Ishikawa (cell line): ENCODE measurements around the gene SRRM2.

Source experiments
- CEBPB ChIP-seq: IDR thresholded peaks from 2 replicates; pipeline ENCODE4 v1.6.1; 2012
- CREB1 ChIP-seq: IDR thresholded peaks from 2 replicates; pipeline ENCODE4 v1.6.1; 2012; ENCODE audit warnings: low read depth
- EP300 ChIP-seq: IDR thresholded peaks from 2 replicates; pipeline ENCODE4 v1.6.1; 2012; ENCODE audit warnings: borderline replicate concordance
- FOXM1 ChIP-seq: IDR thresholded peaks from 2 replicates; pipeline ENCODE4 v1.6.1; 2012; ENCODE audit warnings: low read depth, borderline replicate concordance
- MAX ChIP-seq: IDR thresholded peaks from 2 replicates; pipeline ENCODE4 v1.6.1; 2012
- RAD21 ChIP-seq: IDR thresholded peaks from 2 replicates; pipeline ENCODE4 v1.6.1; 2012; ENCODE audit warnings: low read depth
- TAF1 ChIP-seq: IDR thresholded peaks from 2 replicates; pipeline ENCODE4 v1.6.1; 2012; ENCODE audit warnings: low read depth, mild to moderate bottlenecking
- TCF12 ChIP-seq: IDR thresholded peaks from 2 replicates; pipeline ENCODE4 v1.6.1; 2012; ENCODE audit warnings: low read depth
- TEAD4 ChIP-seq: IDR thresholded peaks from 2 replicates; pipeline ENCODE4 v1.6.1; 2012
- YY1 ChIP-seq: IDR thresholded peaks from 2 replicates; pipeline ENCODE4 v1.6.1; 2012; ENCODE audit warnings: low read depth
- ZBTB7A ChIP-seq: IDR thresholded peaks from 2 replicates; pipeline ENCODE4 v1.6.1; 2012; ENCODE audit warnings: low read depth
- TF ChIP-seq, protein P1 (sequence below): IDR thresholded peaks from 2 replicates; pipeline ENCODE4 v1.6.1; 2012; ENCODE audit warnings: low read depth, mild to moderate bottlenecking

GRCh38 chr16:2779978-2780898 is 27.8 kb downstream of the SRRM2 start:
- TF ChIP-seq TEAD4, result no peak
- TF ChIP-seq EP300, result no peak
- TF ChIP-seq ZBTB7A, result no peak
- no peak for TF ChIP-seq RAD21
- TF ChIP-seq MAX, result no peak
- no peak for TF ChIP-seq TCF12
- no peak for TF ChIP-seq YY1
- TF ChIP-seq, protein P1, sequence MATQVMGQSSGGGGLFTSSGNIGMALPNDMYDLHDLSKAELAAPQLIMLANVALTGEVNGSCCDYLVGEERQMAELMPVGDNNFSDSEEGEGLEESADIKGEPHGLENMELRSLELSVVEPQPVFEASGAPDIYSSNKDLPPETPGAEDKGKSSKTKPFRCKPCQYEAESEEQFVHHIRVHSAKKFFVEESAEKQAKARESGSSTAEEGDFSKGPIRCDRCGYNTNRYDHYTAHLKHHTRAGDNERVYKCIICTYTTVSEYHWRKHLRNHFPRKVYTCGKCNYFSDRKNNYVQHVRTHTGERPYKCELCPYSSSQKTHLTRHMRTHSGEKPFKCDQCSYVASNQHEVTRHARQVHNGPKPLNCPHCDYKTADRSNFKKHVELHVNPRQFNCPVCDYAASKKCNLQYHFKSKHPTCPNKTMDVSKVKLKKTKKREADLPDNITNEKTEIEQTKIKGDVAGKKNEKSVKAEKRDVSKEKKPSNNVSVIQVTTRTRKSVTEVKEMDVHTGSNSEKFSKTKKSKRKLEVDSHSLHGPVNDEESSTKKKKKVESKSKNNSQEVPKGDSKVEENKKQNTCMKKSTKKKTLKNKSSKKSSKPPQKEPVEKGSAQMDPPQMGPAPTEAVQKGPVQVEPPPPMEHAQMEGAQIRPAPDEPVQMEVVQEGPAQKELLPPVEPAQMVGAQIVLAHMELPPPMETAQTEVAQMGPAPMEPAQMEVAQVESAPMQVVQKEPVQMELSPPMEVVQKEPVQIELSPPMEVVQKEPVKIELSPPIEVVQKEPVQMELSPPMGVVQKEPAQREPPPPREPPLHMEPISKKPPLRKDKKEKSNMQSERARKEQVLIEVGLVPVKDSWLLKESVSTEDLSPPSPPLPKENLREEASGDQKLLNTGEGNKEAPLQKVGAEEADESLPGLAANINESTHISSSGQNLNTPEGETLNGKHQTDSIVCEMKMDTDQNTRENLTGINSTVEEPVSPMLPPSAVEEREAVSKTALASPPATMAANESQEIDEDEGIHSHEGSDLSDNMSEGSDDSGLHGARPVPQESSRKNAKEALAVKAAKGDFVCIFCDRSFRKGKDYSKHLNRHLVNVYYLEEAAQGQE, result no peak
- TF ChIP-seq FOXM1, result no peak
- no peak for TF ChIP-seq CEBPB
- no peak for TF ChIP-seq CREB1
- TF ChIP-seq TAF1, result no peak
